Measurements from ENCODE around the gene CCDC142.

DNA sequence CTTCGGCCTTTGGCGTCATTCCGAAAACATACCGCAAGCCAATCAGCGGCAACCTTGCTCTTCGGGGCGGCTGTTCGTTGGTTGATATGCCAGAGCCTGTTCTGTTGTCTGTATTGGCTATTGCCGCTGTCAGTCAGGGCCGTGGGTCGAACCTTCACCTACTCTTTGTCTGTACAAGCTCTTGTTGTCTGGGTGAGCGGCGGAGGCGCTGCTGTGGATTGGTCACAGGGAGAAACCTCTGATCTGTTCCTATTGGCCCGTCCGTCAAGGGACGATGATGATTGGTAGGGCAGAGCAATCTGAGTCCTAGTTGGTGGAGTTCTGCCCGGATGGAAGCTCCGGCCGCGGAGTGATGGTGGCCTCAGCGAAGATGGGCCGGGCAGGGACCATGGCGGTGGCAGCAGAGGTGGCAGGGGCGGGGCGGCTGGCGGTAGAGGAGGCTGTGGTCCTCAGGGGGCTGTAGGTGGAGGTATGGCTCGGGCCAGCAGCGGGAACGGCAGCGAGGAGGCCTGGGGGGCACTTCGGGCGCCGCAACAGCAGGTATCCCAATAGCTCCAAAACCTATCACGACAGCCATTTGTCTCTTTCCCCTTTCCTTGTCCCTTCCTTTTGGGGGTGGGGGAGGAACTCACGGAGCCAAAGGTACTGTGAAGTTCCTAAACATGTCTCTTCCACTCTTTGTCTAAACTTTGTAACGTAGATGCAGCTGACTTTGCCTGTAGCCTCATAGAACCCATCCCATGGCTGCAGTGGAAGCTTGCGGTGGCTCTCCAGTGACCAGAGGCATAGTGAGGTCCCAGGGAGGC is 24.5 kb downstream of the CCDC142 start, which contains the start of gene WBP1:
- TF ChIP-seq EZH2 (IDR thresholded peaks at IDR 0.05; ENCODE audit: borderline replicate concordance, insufficient read depth, low read depth, low read length, poor library complexity, severe bottlenecking) = no peak
- TF ChIP-seq, protein P1, sequence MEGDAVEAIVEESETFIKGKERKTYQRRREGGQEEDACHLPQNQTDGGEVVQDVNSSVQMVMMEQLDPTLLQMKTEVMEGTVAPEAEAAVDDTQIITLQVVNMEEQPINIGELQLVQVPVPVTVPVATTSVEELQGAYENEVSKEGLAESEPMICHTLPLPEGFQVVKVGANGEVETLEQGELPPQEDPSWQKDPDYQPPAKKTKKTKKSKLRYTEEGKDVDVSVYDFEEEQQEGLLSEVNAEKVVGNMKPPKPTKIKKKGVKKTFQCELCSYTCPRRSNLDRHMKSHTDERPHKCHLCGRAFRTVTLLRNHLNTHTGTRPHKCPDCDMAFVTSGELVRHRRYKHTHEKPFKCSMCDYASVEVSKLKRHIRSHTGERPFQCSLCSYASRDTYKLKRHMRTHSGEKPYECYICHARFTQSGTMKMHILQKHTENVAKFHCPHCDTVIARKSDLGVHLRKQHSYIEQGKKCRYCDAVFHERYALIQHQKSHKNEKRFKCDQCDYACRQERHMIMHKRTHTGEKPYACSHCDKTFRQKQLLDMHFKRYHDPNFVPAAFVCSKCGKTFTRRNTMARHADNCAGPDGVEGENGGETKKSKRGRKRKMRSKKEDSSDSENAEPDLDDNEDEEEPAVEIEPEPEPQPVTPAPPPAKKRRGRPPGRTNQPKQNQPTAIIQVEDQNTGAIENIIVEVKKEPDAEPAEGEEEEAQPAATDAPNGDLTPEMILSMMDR (IDR thresholded peaks at IDR 0.05) = no peak
